ENCODE results near the gene NAXE.

NAXE gene

DNA sequence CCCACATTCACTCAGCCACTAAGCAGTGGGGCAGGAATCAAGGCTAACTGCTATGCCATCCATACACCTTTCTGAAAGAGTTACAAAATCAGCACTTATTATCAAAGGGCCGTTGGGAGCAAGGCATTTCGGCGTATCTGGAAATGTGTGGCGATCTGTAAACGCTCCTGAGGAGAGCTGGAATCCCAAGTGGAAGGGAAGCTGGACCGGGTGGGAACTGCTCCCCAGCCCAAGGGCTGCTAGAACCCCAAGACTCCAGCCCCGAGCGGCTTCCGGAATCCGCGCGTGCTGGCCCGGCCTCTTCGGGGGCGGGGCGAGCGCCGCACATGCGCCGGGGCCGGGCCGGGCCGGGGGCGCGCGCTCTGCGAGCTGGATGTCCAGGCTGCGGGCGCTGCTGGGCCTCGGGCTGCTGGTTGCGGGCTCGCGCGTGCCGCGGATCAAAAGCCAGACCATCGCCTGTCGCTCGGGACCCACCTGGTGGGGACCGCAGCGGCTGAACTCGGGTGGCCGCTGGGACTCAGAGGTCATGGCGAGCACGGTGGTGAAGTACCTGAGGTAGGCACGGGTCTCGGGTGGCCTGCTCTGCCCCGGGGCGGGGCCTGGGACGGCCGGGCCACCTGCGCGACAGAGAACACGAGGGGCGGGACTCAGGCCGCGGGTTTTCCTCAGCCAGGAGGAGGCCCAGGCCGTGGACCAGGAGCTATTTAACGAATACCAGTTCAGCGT is at the start of gene NAXE:
Gene NAXE (plus strand): TSS at position 345 of the 726 bp plus-strand sequence. CDS start 29 bp downstream, at position 374.
- DNase-seq = peak; percentile 73

DNA sequence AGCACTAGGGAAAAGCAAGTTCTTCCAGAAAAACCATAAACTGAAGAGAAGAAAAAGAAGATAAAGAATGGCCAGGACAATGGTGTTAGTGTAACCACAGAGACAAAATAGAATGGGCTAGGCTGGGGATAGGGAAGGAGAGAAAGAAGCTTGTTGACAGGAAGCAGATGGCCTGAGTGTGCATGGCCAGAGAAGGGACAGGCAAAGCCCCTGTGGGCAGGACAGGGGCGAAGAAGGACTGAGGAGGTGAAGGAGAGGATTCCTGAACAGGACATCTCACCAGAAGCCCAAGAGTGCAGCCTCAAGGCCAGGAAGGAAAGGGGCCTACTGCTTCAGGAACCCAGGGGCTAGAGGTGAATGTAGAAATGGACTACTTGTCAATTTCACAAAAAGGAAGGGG is 48.5 kb upstream of the NAXE start:
- DNase-seq = no peak

DNA sequence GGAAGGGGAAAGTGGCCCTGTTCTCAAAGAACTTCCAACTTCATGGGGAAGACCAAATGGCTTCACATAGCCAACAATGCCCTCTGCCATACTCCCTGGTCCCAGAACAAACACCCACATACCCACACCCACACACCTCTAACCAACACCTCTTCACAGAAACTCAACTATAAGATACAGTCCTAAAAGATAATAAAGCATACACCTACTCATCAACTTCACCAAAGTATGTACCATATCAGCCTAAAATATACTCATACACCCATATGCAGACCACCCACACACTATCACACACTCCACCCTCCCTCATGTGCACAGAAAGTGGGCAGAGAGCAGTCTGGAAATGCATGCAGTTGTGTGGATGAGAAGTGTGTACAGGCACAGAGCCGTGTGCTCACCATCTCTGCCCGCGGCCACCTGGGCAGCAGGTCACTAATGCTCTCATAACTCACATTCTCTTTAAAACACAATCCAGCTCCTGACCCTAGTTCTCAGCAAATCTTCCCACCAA is 46.9 kb upstream of the NAXE start:
- no peak for DNase-seq

DNA sequence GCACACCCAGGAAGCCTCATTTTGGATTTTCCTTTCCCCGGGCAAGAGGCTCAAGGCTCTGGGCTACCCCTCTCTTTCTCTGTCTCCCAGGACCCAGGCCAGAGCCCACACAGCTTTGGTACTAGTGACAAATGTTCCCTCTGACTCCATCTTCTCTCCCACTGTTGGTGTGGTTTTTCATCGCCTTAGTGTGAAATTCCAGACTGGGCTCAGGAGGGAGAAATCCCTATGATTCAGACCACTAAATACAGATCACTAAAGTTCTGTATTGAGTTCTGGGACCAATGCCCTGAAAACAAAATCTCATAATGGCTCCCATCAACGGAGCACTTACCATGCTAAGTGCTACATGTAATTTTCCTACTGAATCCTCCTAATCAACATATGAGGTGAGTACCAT is 45.3 kb upstream of the NAXE start:
- no peak for DNase-seq

DNA sequence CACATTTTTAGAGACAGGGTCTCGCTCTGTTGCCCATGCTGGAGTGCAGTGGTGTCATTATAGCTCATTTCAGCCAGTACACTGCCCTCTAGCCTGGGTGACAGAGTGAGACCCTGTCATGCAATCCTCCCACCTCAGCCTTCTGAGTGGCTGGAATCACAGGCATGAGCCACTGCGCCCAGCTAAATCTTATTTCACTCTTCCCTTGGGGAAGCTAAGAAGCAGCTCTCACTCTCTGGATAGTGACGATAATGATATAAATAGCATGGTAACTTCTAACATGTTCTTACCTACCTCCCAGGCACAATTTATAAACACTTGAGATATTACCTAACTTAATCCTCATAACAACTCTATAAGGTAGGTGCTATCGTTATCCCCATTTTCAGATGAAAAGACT is 44.1 kb upstream of the NAXE start:
- no peak for DNase-seq

DNA sequence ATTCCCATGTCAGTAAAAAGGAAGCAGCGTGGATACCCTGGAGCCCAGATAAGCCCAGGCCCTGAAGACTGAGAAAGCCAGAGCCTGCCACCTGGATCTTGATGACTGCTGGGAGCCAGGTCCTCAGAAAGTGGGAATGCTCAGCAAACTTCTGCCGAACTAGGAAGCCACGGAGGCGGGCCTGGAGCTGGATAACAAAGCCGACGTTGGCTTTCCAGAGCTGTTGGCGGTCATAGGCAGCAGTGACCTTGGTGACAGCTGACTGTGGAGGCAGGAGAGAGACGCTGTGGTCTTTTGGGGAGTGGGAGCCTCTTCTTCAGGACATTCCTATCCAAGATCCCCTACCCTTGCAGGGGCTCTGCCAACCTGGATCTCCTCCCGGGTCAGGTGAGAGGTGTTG is 43.6 kb upstream of the NAXE start:
- DNase-seq = no peak

DNA sequence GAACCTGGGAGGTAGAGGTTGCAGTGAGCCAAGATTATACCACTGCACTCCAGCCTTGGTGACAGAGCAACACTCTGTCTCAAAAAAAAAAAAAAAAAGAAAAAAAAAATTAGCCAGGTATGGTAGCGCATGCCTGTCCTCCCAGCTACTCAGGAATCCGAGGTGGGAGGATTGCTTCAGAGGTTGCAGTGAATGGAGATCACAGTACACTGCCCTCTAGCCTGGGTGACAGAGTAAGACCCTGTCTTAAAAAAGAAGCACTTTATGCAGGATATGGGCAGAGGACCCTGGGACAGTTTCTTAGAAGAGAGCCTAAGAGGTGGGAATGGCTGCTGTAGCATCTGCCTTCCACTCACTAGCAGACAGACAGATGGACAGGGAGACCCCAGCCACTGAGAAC is 42.2 kb upstream of the NAXE start:
- no peak for DNase-seq

DNA sequence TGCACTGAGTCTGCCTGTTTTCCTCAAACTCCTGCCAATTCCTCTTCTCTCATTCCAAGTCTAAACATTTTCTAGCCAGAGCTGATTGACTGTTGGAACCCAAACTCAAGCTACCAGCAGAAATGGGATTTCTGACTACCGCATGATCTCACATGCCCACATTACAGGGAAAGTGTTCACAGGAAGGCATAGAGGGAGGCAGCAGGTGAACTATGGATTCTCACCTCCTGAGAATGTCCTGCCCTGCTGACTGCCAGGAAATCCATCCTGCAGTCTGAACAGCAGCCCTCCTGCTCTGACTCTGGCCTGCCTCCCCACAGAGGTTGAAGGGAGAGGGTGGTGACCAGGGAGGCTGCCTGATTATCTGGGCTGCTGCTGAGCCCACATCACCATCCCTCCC is 41.7 kb upstream of the NAXE start:
- DNase-seq = no peak

DNA sequence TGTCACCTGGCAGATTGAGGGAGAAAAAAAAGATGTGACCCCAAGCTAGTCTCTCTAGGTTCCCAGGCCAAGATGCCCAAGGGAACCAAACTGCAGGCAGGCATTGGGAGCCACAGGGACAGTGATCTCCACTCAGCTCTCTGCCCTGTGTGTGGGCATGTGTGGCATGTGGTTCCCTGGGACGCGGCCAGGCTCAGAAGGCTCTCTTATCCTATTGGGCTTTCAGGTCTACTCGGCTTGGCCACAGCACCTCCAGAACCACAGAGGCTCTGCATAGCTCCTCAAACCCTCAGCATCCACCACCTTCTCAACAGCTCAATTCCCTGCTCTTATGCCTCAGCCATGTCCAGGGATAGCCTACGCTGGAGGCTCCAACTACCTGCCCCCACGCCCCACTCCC is 41.2 kb upstream of the NAXE start:
- DNase-seq = no peak

DNA sequence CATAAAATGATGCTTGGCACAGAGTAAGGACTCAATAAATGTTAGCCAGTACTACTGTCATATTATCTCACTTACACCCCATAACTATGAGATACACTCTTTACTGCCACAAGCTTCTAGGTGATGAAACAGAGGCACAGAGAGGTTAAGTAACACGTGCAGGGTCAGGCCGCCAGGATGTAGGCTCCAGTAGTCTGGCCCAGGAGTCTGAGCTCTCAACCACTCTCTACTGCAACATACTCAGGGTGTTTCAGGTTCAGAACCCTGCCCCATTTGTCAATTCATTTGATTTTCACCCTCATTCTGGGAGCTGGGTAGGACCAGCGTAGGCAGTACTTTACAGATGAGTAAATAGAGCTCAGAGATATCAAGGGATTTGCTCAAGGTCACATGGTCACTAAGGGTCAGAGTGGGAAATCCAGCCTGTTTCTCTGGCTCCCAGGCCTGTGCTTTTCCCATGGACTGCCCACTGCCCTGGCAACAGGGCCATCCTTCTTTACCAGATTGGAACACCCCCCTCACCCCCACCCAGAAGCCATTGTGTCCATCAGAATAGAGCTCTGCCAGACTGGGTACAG is 40.4 kb upstream of the NAXE start:
- no peak for DNase-seq

DNA sequence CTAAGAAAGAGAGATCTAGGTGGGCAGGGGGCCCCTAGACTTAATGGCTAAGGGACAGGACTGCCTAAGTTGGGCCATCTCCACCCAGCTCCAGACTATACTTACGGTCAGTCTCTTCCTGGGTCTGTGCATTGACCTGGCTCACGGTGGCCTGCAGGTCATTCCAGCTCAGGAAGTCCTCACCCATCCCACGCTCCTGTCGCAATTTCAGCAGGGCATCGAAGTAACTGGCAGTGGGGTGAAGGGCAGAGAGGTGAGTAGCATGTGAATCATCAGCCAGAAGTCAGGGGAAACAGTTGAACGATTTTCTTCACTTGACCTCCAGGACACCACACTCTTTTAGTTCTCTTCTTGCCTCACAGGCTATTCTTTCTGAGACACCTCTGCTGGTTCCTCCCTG is 39.7 kb upstream of the NAXE start:
- DNase-seq = no peak

DNA sequence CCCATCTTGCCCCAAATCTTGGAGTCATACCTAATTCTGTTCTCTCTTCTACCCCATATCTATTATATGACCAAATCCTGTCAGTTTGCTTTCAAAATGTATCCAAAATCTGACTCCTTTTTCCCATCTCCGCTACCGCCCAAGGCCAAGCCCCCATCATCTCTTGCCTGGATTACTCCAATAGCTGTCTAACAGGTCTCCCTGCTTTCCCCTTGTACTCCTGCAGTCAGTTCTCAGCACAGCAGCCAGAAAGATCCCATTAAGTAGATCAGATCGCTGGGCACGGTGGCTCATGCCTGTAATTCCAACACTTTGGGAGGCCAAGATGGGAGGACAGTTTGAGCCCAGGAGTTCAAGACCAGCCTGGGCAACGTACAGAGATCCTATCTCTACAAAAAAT is 39.1 kb upstream of the NAXE start:
- DNase-seq = no peak

DNA sequence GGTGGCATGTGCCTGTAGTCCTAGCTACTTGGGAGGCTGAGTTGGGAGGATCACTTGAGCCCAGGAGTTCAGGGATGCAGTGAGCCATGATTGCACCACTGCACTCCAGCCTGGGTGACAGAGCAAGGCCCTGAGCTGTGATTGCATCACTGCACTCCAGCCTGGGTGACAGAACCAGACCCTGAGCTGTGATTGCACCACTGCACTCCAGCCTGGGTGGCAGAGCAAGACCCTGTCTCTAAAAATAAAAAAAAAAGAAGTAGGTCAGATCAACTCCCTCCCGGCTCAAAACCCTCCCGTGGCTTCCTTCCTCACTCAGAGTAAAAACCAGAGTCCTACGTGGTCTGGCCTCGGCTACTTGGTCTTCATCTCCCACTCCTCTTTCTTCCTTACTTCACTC is 38.6 kb upstream of the NAXE start:
- peak; percentile 39 for DNase-seq

DNA sequence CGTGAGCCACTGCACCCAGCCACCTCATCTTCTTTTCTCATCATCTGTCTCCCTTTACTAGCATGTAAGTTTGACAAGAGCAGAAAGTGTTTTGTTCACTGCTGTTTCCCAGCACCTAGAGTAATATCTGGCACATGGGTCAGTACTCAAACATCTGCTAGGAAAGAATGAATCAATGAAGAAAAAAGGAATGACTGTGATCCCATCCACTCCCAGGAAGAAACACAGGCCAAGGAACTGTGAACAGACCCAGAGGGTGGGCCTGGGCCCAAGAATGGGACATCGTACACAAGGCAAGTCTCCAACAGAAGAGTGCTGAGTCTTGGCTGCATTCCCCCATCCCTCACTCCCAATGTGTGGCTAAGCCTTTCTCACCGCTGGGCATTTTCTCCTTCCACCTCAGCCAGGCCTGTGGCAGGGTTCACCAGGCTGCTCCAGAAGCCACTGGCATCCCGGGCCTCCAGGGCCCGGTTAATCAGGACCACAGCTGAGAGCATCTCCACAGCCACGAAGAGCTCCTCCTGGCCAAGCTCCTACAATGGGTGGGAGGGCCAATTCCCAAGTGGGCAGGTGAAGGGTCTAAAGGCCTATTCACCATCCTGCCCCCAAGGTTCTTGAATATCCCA is 37.6 kb upstream of the NAXE start:
- no peak for DNase-seq

DNA sequence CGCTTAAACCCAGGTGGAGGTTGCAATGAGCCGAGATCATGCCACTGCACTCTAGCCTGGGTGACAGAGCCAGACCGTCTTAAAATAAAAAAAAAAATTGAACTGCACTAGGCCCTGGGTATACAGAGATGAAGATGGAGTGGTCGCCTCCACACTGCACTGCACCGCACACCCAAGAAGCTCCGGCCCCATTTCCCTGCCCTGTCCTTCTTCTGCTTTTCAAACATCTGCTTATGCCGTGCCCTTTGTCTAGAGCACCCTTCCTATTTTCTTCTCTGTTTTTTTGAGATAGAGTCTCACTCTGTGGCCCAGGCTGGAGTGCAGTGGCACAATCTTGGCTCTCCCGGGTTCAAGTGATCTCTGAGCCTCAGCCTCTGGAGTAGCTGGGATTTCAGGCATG is 36.6 kb upstream of the NAXE start:
- DNase-seq = no peak

DNA sequence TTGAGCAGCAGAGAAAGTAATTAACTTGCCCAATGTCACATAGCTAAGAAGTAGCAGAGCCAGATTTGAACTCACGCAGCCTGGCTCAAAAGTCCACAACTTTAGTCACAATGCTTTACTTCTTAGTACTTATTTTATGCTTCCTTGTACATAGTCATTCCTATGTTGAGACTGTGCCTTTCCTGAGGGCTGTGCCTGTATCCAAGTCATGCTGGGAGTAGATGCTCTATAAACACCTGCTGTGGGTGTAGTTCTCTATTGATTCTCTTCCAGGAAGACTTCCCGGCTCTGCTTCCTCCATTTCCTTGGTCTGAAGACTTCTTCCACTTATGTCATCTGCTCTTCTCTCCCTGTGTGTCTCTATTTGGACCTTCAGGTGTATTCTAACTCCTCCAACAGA is 35.9 kb upstream of the NAXE start:
- no peak for DNase-seq

DNA sequence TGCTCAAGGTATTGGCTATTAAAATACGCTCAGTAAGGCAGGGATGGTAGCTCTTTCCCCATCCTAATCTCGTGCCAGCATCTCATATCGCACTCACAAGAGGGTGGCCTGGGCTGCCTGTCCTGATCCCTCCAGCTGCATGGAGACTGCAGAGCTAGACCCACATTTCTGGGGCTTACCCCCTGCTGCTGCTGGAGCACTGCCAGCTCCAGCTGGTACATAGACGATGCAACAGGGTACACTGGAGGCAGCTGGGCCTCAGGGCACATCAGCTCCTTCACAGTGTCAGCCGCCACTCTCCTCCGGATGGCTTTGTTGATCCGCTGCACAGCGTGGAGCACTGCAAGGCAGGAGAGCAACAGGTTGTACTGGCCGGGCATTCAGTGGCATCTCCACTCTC is 35.2 kb upstream of the NAXE start:
- no peak for DNase-seq

DNA sequence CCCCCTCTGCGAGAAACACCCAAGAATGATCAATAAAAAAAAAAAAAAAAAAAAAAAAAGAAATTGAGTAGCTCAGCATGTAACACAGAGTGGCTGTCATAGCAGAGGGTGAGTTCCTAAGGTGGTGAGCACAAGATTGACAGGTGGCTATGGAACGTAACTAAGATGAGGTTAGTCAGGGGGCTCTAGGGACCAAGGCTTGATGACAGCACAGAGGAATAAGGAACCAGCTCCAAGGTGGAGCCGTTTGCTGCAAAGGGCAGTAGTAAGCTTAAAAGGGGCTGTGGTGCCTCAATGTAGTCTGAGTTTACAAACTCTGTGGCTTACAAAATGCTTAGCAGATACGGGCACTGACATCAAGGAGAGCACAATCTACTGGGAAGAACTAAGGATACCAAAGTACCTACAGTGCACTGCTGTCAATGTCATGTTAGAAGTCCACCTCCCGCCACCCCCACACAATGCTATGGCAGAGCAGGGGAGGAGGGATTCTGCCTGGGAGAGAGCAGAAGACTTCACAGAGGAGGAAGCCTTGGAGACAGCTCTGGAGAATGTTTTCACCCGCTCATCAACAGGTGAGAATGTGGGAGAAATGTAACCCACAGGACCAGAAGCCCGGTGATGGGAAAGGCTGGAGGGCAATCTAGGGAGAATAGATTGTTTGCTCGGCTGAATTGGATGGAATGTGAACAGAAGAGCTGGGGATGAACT is 32.3 kb upstream of the NAXE start:
- no peak for DNase-seq

DNA sequence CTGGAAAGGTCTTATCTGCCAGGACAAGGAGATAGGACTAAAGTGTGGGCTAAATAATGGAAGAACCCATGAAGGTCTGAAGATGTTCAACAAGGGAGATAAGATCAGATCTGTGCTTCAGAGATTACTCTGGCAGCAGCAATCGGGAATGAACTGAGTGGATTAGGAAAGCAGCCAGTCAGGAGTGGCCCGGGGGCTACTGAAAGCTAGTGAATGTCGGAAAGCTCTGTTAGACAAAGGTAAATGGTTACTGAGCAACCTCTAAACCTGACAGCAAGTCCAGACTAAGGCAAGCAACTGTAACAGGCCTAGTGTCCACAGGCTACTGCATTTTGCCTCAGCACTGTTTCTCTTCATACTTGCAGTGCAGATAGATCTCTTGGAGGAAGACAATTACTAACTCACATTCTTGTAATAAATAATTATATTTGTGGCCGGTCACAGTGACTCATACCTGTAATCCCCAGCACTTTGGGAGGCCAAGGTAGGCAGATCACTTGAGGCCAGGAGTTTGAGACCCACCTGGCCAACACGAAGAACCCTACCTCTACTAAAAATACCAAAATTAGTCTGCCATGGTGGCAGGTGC is 31.7 kb upstream of the NAXE start:
- no peak for DNase-seq

DNA sequence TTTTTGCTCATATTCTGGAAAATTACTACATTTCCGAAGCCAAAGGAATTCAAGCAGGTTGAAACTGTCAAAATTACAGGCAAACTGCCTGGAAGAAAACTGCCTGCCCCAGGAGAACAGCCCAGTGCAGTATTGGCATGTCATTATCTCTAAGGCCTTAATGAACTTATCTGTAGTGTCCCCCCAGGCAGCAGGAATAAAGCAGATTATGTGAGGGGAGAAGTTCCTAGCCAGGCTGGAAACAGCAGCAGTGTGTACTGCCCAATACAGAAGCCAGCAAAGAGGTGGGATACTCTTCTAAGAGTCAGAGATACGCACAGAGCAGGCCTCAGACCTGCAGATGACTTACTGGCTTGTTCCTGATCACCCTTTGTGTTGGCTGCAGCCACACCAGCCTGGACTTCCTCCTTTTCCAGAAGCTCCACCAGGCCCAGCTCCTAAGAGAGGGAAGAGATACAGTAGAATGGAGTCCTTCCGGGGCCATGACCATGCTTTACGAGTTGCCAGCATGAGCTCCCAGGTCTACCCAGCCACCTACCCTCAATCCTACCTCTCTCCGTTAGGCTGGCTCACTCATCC is 30.9 kb upstream of the NAXE start:
- DNase-seq = no peak

DNA sequence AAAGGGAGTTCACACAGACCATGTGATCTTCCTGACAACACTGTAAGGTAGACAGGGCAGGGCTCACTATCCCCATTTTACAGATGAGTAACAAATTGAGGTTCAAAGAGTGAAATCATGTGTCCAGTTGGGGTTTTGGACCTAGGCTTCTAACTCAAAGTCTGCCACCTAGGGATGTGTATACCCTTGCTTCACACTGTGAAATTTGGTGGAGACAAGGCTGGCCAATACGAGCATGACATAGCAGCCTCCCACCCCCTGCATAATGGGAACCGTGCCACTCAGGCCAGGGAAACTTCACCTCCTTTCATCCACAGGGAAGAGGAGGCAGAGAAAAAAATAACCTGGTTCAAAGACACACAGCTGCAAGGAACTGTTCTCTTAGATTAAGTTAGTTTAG is 26.1 kb upstream of the NAXE start:
- no peak for DNase-seq

DNA sequence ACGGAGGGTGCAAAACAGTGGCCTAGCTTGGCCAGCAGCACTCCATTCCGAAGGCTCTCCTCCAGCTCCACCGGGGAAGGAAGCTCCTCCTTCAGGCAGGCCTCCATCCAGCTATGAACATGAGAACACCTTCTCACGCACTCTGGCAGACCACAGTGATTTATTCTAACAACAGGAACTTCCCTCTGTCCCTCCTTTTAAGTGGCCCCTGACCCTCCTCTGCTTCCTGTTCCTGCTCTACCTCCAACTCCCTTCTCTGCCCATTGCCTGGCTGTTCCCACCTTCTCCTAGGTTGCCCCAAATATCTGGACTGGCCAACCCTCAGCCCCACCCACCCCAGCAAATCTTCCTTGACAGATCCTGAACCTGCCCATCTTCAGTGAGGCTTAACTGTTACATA is 25.1 kb upstream of the NAXE start:
- no peak for DNase-seq

DNA sequence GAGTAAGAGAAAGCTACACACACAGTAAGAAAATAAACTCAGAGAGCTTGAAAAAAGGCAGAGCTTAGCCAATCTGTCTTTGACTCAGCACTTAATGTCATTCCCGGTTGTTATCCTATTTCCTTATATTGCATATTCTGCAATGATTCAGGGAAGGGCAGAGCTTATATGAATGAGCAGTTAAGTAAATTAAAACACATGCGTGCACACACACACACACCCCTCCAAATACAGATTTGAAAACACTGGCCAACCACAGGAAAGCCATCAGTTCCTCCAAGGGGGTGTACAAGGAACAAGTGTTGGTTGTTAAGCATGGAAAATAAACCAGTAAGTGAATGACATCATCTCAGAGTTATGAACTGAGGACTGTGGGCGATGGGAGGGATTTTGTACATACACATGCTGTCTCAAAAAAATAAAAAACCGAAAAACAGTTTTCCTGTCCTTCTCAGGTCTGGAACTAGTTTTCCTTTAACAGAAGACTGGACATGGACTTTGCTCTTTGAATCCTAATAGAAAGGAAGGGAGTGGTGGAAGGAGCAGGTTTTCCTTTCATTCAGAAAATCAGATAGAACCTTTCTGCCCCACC is 20.2 kb upstream of the NAXE start:
- DNase-seq = no peak
